Tongue (tissue), 2 donors: ENCODE results near the gene SPAG9. TPM values are rescaled to one million over a fixed set of nuclear protein-coding genes. Genes with fewer than 3 reads are reported as not detected.
A peak's percentile ranks its signal among the peaks of the same experiment; 100 is the strongest.

Source experiments
- DNase-seq: peaks from one replicate; pipeline ENCODE4 v3.0.0-alpha.2; 2015
- total RNA-seq: library from RNA; depleted of rRNA; stranded (reverse); fragments of >200 nt; gene quantifications from one replicate; pipeline ENCODE4 v1.2.3, GENCODE V29; 2014

Gene SPAG9
- total RNA-seq, 1 donor from 2014 or later: 153 TPM

DNA sequence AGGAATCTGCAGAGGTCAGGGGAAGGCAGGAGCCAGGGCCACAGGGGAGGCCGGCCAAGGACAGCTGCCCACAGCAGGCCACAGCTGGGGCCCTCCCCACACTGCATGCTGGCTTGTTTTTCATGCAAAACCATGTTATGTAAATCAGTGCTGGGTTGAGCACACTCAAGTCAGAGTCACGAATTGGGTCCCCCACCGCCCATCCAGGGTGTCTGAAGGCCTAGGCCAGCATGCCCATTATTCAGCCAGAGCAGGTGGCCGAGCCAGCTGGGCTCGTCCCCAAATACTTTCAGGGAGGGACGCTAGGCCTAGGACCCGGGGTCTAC is 203.3 kb downstream of the SPAG9 start:
- DNase-seq: no peak

DNA sequence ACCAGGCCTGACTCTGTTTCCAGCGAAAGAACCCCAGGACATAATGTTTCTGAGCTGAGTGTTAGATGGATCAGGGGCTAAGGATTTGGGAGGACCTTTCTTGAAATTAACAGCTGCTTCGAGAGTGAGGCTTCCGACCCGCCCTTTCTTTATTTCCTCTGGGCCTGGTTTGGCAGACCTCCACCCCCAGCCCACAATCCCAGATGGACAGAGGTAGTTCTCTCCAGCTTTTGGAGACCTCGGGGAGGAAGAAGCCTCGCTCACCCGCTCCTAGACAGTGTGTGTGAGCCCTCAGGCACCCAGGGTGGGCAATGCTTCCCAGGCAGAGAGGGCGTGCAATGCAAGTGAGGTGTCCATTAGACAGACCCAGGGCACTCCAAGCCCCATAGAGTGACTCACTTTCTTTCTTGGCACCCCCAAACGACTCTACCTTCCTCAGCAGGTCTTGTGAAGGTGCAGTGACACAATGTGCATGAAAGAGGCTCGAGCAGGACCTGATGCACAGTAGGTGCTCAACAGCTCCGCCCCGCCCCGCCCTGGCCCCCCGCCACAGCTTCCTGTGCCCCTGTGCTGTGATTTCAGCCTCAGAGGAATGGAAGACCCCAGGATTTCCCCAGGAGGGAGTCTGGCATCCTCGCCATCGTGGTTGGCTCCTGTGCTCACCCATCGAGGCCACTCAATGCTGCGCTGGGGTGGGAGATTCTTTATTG is 203.8 kb downstream of the SPAG9 start:
- peak; percentile 53 for DNase-seq

DNA sequence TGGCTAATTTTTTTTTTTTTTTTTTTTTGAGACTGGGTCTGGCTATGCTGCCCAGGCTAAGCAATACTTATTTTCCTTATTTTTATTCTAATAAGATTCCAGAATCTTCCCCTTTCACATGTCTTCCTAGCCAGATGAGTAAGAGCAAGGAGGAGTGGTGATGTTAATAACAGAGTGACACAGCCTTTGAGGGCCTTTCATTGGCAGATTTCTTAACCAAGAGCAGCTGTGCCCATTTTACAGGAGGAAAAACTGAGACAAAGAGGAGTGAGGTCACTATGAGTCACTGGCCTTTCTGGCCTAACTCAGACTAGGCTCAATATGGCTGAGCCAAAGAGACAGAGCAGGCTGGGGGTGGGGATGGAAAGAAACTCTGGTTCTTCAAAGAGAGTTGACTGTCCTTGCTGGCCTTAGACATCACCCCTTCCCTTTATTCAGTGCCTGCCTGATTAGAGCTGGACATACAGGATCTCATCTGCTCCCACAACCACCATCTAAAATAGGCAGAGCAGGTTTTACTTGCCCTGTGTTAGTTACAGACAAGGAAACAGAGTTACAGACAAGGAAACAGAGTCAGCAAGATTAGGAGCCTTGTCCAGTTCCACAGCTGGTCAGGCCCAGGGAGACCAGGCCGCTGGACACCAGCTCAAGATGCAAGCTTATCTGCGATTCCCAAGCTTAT is 204.5 kb downstream of the SPAG9 start:
- no peak for DNase-seq

DNA sequence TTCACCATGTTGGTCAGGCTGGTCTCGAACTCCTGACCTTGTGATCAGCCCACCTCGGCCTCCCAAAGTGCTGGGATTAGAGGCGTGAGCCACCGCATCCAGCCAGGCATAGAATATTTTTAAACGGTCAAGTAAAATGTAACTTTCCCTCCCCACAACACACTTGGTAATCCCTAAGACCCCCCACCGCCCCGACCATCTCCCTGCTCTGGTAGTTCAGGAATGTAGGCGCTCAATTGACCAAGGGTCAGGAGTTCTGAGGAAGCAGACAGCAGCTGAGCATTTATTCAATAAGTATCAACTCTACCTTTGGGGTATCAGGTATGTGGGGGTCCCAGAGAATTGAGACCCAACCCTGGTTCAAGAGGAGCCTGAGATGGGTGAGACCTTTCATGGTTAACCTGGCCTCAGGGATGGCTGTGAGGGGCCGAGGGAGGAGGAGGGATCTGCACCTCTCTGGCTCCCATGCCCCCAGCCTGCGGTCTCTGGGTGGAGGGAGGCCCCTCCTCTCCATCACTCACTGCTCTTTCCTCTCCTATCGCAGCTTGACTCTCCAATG is 206.1 kb downstream of the SPAG9 start:
- no peak for DNase-seq

DNA sequence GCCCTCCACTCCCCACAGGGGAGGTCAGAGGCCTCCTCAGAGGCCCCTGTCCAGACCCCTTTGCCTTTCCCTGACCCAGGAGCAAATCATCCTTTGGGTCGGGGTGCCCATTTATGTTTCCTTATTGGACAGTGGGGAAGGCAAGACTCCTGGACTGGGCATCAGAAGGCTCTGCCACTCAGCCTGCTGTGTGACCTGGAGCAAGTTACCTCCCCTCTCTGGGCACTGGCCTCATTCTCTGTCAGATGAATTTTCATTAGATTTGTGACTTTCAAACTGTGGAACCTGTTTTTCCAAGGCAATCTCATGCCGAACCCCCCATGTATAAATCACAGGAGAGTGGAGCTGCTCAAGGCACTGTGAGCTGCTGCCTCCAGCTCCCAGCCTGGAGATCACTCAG is 207.5 kb downstream of the SPAG9 start:
- DNase-seq: no peak

Other genes with a start within 250 kb of the SPAG9 start
- 30.7 TPM for gene NME1, start 32.7 kb upstream of the SPAG9 start, total RNA-seq
- gene NME2, start 45.5 kb upstream of the SPAG9 start, total RNA-seq: 201 TPM
- 36.7 TPM for gene MBTD1, start 139.2 kb upstream of the SPAG9 start, total RNA-seq
- gene UTP18, start 139.7 kb upstream of the SPAG9 start, total RNA-seq: 24.5 TPM